Fibroblast of skin of abdomen (primary cell): Measurements from ENCODE around the gene SCNN1A.

ENCODE experiments used
- DNase-seq: peaks from one replicate; pipeline ENCODE4 v3.0.0-alpha.2; 2013

Gene SCNN1A

DNA sequence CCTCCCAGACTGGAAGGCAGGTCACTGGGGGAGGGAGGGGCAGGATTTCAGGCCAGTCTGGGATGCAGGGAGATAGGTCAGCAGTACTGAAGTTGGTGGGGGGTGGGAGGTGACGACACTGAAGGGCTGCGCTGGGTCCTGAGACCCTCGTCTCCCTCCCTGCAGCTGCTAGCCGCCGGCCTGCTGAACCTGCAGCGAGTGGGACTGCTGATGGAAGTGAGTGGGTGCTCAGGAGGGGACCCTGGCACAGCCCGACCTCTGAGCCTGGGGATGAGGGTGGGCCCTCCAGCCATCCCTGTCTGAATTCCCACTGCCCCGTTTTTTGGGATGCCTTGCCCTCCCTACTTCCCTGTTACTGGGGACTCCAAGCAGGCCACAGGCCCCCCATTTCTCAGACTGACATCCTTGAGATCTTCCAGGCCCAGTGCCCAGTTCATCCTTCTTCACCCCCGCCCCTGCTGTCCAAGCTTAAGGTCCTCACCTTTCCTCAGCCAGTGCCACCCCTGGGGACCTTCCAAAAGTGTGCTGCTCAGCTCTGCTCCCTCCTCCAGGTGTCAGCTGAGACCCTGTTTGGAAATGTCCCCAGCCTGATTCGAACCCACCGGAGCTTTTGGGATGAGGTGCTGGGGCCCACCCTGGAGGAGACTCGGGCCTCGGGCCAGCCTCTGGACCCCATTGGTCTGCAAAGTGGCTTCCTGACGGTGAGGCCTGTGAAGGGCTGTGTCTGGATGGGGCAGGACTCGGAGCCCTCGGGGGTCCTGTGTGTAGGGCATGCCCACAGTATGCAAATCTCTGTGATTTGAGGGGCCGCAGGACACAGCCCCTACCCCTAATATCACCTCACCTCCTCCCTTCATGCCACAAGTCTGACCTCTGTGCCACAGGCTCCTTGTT is 59.4 kb downstream of the SCNN1A start:
- no peak for DNase-seq

DNA sequence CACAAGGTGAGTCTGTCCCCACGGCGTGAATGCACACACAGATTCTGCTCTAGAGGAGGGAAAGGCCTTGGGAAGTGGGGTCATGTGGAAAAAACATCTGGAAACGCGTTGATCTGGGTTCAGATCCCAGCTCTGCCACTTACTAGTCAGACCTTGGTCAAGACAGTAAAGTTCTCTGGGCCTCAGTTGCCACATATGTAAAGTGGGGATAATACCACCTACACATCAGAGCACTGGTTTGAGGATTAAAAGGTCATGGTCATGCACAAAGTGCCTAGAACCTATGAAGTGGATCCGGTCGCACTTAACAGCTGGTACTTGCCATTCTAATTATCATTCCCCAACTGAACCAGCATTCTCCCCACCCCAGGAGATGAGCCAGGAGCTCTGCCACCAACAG is 60.2 kb downstream of the SCNN1A start:
- DNase-seq, result no peak

DNA sequence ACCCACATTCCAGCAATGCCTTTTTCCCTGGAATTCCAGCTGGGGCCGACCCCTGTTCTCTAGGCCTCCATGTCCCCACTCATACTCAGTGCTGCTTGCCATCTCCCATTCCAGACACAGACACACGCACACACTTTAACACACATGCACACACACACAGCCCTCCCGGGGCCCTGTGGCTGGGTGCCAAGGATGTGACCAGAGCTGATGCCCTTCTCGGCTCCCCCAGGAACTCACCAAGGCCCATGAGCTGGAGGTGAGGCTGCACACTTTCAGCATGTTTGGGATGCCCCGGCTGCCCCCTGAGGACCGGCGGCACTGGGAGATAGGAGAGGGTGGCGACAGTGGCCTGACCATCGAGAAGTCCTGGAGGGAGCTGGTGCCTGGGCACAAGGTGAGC is 60.6 kb downstream of the SCNN1A start:
- DNase-seq, result no peak

DNA sequence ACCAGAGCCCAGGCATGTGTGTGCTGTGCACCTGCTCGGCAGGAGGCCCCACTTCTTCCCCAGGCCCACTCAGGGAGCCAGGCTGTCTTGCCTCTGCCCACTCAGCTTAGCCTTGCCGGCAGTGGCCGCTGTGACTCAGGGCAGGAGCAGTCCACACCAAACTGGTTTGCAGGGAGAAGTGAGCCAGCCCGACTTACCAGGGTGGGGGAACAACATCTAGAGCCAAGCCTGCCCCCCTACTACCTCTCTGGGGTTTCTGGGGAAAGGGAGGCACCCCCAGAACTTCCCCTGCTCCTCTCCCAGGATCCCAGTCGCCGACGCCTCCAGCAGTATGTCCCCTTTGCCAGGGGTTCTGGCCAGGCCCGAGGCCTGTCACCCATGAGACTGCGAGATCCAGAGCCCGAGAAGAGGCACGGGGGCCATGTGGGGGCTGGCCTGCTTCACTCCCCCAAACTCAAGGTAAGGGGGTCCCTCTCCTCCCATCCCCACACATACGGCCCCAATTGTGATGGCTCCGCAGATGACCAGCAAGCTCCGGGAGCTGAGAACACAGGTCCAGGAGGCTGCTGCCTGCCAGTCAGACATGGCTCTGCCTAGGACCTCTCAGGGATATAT is 61.9 kb downstream of the SCNN1A start:
- no peak for DNase-seq

DNA sequence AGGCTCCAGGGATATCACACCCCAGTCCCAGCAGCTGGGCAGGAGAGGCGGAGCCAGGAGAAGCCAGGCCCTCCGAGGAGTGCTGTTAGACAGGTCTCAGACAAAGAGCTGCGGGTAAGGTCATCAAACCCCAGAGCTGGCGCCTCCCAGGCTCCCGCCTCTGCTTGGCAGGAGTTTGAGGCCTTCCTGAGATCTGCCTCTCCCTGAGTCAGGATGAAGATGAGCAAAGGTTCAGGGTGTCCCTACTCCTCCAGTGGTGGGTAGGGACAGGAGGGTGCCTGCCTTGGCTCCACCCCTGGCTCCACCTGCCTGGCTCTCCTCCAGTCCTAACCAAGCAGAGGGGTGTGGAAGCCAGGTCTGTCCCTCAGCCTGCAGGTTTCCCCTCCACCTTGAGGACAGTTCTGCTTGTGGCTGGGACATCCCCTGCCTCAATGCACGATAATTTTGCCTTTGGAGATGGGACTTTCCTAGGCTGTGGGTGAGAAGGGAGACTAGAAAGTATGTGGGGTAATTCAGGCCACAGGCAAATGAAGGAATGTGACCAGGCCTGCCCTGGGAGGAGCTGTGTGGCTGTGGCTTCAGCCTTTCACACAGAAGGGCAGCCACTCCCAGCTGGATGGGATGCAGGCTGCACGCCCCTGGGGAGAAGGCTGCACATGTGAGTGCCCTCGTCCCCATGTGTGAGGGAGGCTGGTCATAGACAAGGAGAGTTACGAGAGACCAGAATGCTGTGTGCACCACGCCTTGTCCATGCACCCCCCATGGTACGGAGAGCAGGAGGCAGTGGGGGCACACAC is 62.6 kb downstream of the SCNN1A start:
- DNase-seq, result no peak

DNA sequence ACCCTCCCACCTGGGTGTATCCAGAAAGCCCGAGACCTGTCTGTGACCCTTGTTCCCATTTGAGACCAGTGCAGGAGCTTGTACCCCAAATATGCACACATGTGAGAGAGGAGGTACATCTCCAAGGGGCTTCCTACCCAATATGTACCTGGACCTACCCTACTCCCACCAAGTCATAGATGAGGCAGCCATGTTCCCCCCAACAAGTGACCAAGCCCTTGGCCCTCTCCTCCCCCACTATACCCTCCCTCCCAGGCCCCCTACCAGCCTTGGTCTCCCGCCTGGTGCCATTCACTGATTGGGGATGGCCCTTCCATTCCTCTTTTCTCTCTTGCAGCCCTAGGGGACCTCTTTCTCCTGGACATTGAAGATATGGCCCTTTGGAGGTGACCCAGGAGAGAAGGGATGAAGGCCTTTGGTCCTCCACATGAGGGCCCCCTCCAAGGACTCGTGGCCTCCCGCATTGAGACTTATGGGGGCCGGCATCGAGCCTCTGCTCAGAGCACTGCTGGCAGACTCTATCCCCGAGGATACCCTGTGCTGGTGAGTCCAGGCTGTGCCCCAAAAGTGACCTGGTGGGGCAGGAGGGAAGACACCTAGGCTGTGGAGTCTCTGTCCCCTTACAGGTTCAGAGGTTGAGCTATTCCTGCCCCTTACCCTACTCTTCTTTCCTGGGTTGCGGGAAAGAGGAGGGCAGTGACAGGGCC is 63.4 kb downstream of the SCNN1A start:
- no peak for DNase-seq

DNA sequence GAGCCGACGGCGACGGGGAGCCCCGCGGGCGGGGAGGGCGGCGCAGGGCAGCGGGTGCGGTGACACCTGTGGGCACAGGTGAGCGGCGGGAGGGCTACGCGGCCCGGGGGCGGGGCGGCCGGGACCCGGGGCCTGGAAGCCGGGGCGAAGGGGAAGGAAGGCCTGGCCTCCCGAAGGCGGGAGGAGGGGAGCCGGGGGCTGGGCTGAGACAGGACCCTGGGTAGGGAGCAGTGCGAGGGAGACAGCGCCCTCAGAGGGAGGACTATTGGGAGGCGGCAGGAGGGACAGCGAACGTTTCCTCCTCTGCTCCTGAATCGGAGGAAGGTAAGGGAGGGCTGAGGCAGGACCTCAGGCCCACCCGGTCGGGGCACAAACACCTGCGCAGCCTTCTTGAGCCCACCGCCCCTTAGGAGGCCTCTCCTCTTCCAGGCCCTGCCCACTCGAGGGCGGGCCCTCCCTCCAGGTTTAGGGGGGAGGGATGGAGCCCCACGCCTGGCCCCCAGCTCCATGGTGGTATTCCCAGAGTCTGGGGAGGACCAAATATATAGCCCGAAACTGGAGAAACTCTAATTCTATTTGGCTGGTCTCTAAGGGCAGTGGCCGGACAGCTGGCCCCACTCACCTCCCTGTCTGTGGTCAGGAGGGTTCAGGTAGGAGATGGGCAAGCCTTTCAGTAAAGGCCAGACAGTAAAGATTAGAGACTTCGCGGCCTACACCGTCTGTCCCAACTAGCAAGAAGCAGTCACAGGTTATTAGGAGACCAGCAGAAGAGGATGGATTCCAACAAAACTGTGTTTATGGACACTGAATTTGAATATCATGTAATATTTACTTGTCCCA is 64.4 kb downstream of the SCNN1A start:
- no peak for DNase-seq

DNA sequence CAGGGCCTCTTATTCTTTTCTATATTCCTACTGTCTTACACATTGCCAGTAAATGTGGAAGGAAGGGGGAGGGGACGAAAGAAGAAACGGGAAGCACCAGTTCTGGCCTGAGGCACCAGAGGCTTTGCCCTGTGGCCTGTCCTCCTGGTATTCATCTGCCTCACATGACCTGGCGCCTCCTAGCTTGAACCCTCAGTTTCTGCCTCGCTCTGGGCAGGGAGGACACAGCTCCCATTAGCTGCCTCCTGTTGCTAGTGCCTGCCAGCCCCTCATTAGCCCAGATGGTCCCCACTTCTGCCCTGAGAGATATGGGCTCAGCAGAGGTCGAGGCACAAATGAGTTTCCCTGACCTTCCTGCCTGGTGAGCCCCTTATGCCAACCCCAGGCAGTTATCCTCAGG is 67.8 kb downstream of the SCNN1A start:
- DNase-seq, result no peak

DNA sequence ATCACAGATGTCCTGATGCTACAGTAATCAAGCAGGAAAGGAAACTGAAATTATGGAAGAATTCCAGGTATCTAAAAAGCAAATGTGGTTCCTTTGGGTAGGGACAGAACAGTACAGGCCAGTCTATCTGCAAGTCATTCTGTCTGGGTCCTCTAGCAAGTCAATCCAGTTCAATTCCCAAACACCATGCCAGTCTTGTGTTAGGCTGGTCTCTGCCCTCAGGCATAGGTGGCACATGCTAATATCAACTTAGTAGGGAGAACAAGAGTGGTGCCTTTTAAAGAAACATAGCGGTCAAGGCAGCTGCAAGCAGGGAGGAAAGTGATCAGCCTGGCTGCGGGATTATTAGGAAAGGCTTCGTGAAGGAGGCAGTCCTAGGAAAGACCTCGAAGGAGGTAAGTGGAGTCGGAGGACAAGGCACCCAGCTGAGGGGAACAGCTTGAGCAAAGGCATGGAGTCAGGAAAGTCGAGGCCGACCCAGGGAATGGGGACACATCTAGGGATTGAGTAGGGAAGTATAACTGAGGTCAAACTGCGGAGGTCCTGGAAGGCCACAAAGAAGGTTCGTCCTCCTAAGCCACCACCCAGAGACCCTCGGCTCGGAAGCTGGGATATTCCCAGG is 68.7 kb downstream of the SCNN1A start:
- no peak for DNase-seq

DNA sequence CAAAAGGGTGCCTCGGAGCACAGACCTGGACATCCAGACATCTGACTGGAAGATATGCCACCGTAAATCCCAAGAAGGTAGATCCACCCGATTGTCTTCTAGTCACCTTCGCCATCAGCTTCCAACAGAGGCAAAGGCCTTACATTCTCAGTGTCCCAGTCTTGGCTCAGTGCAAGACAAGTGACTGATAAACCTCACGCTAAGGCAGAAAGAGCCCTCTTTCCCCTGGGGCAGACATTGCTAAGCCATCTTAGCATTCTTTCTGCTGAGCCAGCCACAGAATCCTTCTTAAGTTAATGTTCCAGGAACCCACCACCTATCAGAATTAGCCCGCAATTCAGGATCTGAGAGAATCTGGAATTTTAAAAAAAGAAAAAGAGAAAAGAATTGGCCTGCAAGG is 69.2 kb downstream of the SCNN1A start:
- no peak for DNase-seq

DNA sequence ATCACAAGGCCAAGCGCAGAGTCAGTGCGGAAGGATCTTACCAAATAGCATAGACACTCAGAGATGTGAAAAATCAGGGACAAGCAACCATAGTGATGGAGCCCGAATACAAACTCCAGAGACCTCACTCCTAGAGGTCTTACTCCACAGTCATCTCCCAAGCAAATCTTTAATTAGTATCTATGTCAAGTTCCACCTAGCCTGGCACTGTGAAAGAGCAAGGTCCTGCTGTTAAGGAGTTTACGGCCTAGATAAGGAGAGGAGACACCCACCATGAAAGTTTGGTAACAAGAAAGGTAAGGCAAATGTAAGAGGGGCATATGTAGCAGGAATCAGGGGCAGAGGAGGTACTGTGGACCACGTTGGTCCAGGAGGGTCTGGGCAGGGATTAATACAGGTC is 72.3 kb downstream of the SCNN1A start:
- DNase-seq, result no peak

DNA sequence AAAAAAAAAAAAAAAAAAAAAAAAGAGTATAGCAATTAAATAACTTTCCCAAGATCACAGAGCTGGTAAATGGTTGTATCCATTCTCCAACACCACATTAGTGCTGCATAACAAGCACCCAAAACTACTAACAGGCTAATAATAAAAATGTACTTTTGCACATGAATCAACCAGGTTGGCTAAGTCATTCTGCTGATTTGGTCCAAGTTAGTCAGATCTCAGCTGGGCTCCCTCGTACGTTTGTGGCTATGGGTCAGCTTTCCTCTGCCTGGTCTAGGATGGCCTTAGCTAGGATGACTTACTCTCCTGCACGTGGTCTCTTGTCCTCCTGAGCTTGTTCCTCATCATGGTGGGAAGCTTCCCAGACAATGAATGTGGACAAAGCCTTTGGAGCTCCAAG is 72.7 kb downstream of the SCNN1A start:
- no peak for DNase-seq

DNA sequence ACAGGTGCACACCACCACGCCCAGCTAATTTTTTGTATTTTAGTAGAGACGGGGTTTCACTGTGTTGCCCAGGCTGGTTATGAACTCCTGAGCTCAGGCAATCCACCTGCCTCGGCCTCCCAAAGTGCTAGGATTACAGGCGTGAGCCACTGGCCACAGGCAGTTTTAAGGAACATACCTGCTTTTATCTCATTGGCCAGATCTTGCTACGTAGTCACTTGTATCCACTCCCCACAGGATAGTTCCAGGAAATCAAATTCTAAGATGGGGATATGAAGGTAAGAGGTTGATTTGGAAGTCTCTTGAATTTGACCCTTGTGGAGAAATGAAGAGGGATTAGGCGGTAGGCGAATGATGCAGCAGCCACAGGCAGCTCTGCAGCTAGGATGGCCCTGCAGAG is 73.6 kb downstream of the SCNN1A start:
- no peak for DNase-seq

DNA sequence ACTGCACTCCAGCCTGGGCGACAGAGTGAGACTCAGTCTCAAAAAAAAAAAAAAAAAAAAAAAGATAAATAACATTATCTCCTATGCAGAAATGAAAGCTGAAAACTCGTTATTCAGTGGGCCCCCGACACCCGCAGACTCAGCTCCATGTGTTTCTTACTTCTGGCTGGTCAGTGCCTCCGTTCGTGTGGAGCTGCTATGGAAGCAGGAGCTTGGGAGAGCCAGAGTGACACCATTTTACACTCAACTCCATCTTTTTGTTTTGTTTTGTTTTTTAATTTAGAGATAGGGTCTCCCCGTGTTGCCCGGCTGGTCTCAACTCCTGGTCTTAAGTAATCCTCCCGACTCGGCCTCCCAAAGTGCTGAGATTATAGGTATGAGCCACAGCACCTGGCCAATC is 78.2 kb downstream of the SCNN1A start:
- no peak for DNase-seq
